ENCODE measurements around the gene PIGZ. TPM values are rescaled to one million over a fixed set of nuclear protein-coding genes. Genes with fewer than 3 reads are reported as not detected.
A peak's percentile ranks its signal among the peaks of the same experiment; 100 is the strongest.
"Not testable (repeated sequence)": the region's sequence is repeated elsewhere in the genome, so short reads cannot be mapped to it uniquely, and the experiment has no call there.

PIGZ gene
- total RNA-seq, 1 donor from 2014 or later: 9.8 TPM

DNA sequence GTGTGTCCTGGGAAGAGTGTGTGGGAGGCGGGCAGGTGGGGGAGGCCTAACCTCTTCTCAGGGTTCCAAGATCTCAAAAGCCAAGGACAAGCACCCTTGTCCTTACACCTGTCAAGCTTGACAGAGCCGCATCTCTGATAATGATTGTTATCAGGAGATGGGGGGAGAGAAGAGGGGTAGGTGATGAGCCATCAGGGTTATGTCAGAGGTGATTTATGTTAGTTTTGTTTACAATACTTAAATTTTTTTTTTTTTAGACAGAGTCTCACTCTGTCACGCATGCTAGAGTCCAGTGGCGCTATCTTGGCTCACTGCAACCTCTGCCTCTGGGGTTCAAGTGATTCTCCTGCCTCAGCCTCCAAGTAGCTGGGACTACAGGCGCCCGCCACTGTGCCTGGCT, 18.9 kb downstream of the PIGZ start:
- H3K4me1 ChIP-seq: no peaks in the 10 kb centered on the region
- H3K4me3 ChIP-seq: no peak overlapping the region
- intact Hi-C loops (cut with DNase I): no loop called here
- no peaks in the 10 kb centered on the region for H3K9me3 ChIP-seq
- DNase-seq (ENCODE audit: extremely low spot score in 2 of 2): no peak
- H3K27ac ChIP-seq: no peak overlapping the region
- no peaks in the 10 kb centered on the region for H3K36me3 ChIP-seq
- H3K27me3 ChIP-seq: no peaks in the 10 kb centered on the region
- TF ChIP-seq, protein P1, sequence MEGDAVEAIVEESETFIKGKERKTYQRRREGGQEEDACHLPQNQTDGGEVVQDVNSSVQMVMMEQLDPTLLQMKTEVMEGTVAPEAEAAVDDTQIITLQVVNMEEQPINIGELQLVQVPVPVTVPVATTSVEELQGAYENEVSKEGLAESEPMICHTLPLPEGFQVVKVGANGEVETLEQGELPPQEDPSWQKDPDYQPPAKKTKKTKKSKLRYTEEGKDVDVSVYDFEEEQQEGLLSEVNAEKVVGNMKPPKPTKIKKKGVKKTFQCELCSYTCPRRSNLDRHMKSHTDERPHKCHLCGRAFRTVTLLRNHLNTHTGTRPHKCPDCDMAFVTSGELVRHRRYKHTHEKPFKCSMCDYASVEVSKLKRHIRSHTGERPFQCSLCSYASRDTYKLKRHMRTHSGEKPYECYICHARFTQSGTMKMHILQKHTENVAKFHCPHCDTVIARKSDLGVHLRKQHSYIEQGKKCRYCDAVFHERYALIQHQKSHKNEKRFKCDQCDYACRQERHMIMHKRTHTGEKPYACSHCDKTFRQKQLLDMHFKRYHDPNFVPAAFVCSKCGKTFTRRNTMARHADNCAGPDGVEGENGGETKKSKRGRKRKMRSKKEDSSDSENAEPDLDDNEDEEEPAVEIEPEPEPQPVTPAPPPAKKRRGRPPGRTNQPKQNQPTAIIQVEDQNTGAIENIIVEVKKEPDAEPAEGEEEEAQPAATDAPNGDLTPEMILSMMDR (IDR thresholded peaks at IDR 0.05): no peak
- TF ChIP-seq POLR2AphosphoS5 (IDR thresholded peaks at IDR 0.05; ENCODE audit: insufficient read depth in 1 of 2, low read depth in 1 of 2): no peak
- TF ChIP-seq POLR2A (IDR thresholded peaks at IDR 0.05): no peak

- Histone ChIP-seq H3K9me3 (no peaks in the 10 kb centered on the region), H3K4me3 (no peak overlapping the region), H3K36me3 (no peaks in the 10 kb centered on the region), H3K4me1 (peaks cover 3% of the 10 kb centered on the region), H3K27me3 (no peaks in the 10 kb centered on the region), H3K27ac (no peak overlapping the region)
- DNase-seq (ENCODE audit: extremely low spot score in 2 of 2): no peak
- intact Hi-C loops (cut with DNase I): no loop called here
- no peak for TF ChIP-seq POLR2A (IDR thresholded peaks at IDR 0.05)
- no peak for TF ChIP-seq POLR2AphosphoS5 (IDR thresholded peaks at IDR 0.05; ENCODE audit: insufficient read depth in 1 of 2, low read depth in 1 of 2)
- TF ChIP-seq, protein P1 (IDR thresholded peaks at IDR 0.05): no peak
Measured at GRCh38 chr3:196949285-196949619, 19.4 kb downstream of the PIGZ start.

- TF ChIP-seq POLR2AphosphoS5 (IDR thresholded peaks at IDR 0.05; ENCODE audit: insufficient read depth in 1 of 2, low read depth in 1 of 2): no peak
- H3K27me3 ChIP-seq: no peaks in the 10 kb centered on the region
- intact Hi-C loops (cut with DNase I): no loop called here
Measured at GRCh38 chr3:196948442-196949284, 20.0 kb downstream of the PIGZ start.

DNA sequence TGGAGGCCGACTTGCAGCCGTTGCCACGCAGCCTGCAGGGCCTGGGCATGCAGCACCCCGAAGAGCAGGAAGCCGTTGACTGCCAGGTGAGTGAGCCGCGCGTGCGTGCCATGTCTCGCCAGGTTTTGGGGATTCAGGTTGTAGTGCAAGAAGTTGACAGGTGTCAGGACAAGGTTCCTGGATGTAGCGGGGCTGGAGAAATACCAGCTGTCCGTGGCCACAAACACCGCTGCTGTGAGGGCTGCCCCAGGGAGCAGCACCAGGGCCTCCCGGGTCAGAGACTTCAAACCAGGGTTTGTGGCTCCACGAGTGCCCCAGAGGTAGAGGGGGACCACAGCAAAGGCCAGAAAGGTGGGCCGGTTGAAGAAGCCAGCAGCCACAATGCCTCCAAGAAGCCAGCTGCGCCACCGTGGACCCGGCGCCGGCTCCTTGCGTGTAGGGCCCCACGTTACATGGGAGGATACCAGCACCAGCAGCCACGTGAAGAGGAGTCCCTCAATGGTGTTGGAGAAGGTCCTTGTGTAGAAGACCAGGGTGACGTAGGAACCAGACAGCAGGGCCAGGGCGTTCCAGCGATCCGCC, 20.7 kb downstream of the PIGZ start:
- intact Hi-C loops (cut with DNase I): no loop called here

More at GRCh38 chr3:196948442-196949284, 20.0 kb downstream of the PIGZ start:
- no peak overlapping the region for H3K27ac ChIP-seq
- no peak overlapping the region for H3K4me3 ChIP-seq
- no peaks in the 10 kb centered on the region for H3K36me3 ChIP-seq
- DNase-seq (ENCODE audit: extremely low spot score in 2 of 2): no peak
- no peaks in the 10 kb centered on the region for H3K9me3 ChIP-seq
- H3K4me1 ChIP-seq: peaks cover 9% of the 10 kb centered on the region

GRCh38 chr3:196947136-196947859, 21.3 kb downstream of the PIGZ start:
- intact Hi-C loops (cut with DNase I): no loop called here
- peaks cover 15% of the 10 kb centered on the region for H3K4me1 ChIP-seq
- H3K27me3 ChIP-seq: no peaks in the 10 kb centered on the region
- no peak for TF ChIP-seq POLR2A (IDR thresholded peaks at IDR 0.05)
- no peaks in the 10 kb centered on the region for H3K9me3 ChIP-seq
- H3K36me3 ChIP-seq: no peaks in the 10 kb centered on the region
- H3K27ac ChIP-seq: no peak overlapping the region
- no peak overlapping the region for H3K4me3 ChIP-seq
- no peak for DNase-seq (ENCODE audit: extremely low spot score in 2 of 2)

More for the DNA sequence above, 20.7 kb downstream of the PIGZ start:
- no peak overlapping the region for H3K27ac ChIP-seq
- no peak overlapping the region for H3K4me3 ChIP-seq
- no peak for TF ChIP-seq POLR2A (IDR thresholded peaks at IDR 0.05)
- TF ChIP-seq, protein P1 (IDR thresholded peaks at IDR 0.05): no peak
- no peak for TF ChIP-seq POLR2AphosphoS5 (IDR thresholded peaks at IDR 0.05; ENCODE audit: insufficient read depth in 1 of 2, low read depth in 1 of 2)
- H3K4me1 ChIP-seq: peaks cover 15% of the 10 kb centered on the region
- no peaks in the 10 kb centered on the region for H3K36me3 ChIP-seq
- H3K27me3 ChIP-seq: no peaks in the 10 kb centered on the region
- H3K9me3 ChIP-seq: no peaks in the 10 kb centered on the region
- no peak for DNase-seq (ENCODE audit: extremely low spot score in 2 of 2)

DNA sequence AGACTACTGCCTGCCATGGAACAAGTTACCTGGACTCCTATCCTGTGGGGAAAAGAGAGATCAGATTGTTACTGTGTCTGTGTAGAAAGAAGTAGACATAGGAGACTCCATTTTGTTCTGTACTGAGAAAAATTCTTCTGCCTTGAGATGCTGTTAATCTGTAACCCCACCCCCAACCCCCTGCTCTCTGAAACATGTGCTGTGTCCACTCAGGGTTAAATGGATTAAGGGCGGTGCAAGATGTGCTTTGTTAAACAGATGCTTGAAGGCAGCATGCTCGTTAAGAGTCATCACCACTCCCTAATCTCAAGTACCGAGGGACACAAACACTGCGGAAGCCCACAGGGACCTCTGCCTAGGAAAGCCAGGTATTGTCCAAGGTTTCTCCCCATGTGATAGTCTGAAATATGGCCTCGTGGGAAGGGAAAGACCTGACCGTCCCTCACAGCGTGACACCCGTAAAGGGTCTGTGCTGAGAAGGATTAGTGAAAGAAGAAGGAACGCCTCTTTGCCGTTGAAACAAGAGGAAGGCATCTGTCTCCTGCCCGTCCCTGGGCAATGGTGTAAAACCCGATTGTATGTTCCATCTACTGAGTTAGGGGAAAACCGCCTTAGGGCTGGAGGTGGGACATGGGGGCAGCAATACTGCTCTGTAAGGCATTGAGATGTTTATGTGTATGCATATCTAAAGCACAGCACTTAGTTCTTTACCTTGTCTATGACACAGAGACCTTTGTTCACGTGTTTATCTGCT, 24.4 kb downstream of the PIGZ start:
- H3K27me3 ChIP-seq; H3K9me3 ChIP-seq; intact Hi-C loops (cut with DNase I); H3K27ac ChIP-seq; H3K4me3 ChIP-seq; H3K36me3 ChIP-seq: not testable (repeated sequence)
- peak in 1 of 2 donors; percentile 9 for DNase-seq (ENCODE audit: extremely low spot score in 2 of 2)
- H3K4me1 ChIP-seq: peaks cover 28% of the 10 kb centered on the region
